ENCODE results near the gene SUPT20HL1. TPM values are rescaled to one million over a fixed set of nuclear protein-coding genes. Genes with fewer than 3 reads are reported as not detected.

The SUPT20HL1 gene
- total and polyA plus RNA-seq, 10 of the 15 experiments (the other 5 are each of a cell fraction or from before 2014, with no cell fraction given) = not detected

GRCh38 chrX:24395775-24396174 lies 35.3 kb downstream of the SUPT20HL1 start (continued):
- TF ChIP-seq SRF (IDR thresholded peaks at IDR 0.05; ENCODE audit: low read depth in 2 of 2, low read length in 2 of 2) (no peak), PKNOX1 (IDR thresholded peaks at IDR 0.05) (no peak), ASH2L (IDR thresholded peaks at IDR 0.05; ENCODE audit: borderline replicate concordance, low read depth) (no peak), CBX5 (IDR thresholded peaks at IDR 0.05; ENCODE audit: low read depth) (no peak), FOS (IDR thresholded peaks at IDR 0.05; ENCODE audit: borderline replicate concordance, extremely low read depth, insufficient read length) (no peak), MYB (IDR thresholded peaks at IDR 0.05; ENCODE audit: borderline replicate concordance, low read depth, low read length) (no peak), TCF3 (IDR thresholded peaks at IDR 0.05; ENCODE audit: borderline replicate concordance, insufficient read depth, low read depth, low read length) (no peak)

GRCh38 chrX:24396236-24396930 lies 35.9 kb downstream of the SUPT20HL1 start:
- DNase-seq (ENCODE audit: low read depth, low spot score) (no peak), ATAC-seq (no peak), FAIRE-seq (no peak)
- Histone ChIP-seq H3K27me3 (replicated peaks in 1 of 2; ENCODE audit: control insufficient read depth in 2 of 2, insufficient read depth in 2 of 2, low read length in 1 of 2) (no peaks in the 10 kb centered on the region), H2AFZ (ENCODE audit: control insufficient read depth, low read depth, low read length) (no peak overlapping the region), H3K9me3 (replicated peaks; ENCODE audit: control insufficient read depth, insufficient read depth, low read length) (no peaks in the 10 kb centered on the region), H3K4me1 (ENCODE audit: control insufficient read depth, insufficient read depth, low read length) (no peaks in the 10 kb centered on the region), H3K27ac (ENCODE audit: control insufficient read depth, insufficient read depth) (no peak overlapping the region), H3K9ac (ENCODE audit: control insufficient read depth, insufficient read depth, low read length) (no peak overlapping the region), H3K4me3 (no peak overlapping the region), H3K79me2 (ENCODE audit: control insufficient read depth, insufficient read depth, low read length) (no peaks in the 10 kb centered on the region), H4K20me1 (ENCODE audit: control insufficient read depth, insufficient read depth) (no peaks in the 10 kb centered on the region), H3K36me3 (ENCODE audit: control insufficient read depth in 2 of 2, insufficient read depth in 2 of 2, low read length in 1 of 2) (no peaks in the 10 kb centered on the region), H3K4me2 (ENCODE audit: control insufficient read depth, insufficient read depth) (no peak overlapping the region)
- ChIA-PET POLR2A (interaction anchor here (0.6 to 1.9 kb wide), 2 partner anchors 102 to 116 kb away, joined by 3 to 10 read pairs; no protein-coding TSS in a partner anchor), RAD21 (ENCODE audit: unreplicated experiment) (interaction anchor here (0.6 to 4.7 kb wide), 18 partner anchors 9 to 761 kb away, joined by 3 to 59 read pairs (median 4); partner anchors contain the start of gene PDK3), SMC1A (ENCODE audit: uncharacterized antibody, unreplicated experiment) (interaction anchor here (0.6 to 5.4 kb wide), 32 partner anchors 9 to 748 kb away, joined by 3 to 92 read pairs (median 4); partner anchors contain the start of gene PDK3), CTCF (interaction anchor here (0.6 to 7.5 kb wide), 36 partner anchors 8 to 938 kb away, joined by 3 to 147 read pairs (median 4); no protein-coding TSS in a partner anchor)
- 27% methylated on average over 5 of the region's 5 CpGs for WGBS (ENCODE audit: insufficient coverage, insufficient replicate concordance, low lambda C conversion rate, missing lambda C conversion rate)
- no TSS peak for BruUV-seq (replicated peaks)
- no peak for TF ChIP-seq ZNF24 (IDR thresholded peaks at IDR 0.05)
- no peak for TF ChIP-seq GABPA (IDR thresholded peaks at IDR 0.05; ENCODE audit: low read depth)
- no peak for TF ChIP-seq KLF5 (IDR thresholded peaks at IDR 0.05; ENCODE audit: partially characterized antibody)
- no peak for TF ChIP-seq EED (IDR thresholded peaks at IDR 0.05; ENCODE audit: low read depth)
- TF ChIP-seq SUZ12 (IDR thresholded peaks at IDR 0.05; ENCODE audit: unreplicated experiment) = no peak
- TF ChIP-seq SMAD5 (IDR thresholded peaks at IDR 0.05; ENCODE audit: low read depth) = no peak
- TF ChIP-seq RELA (IDR thresholded peaks at IDR 0.05; ENCODE audit: borderline replicate concordance, partially characterized antibody) = no peak
- no peak for TF ChIP-seq ETV6 (conservative IDR thresholded peaks at IDR 0.05 in 1 of 2, IDR thresholded peaks at IDR 0.05 in 1 of 2; ENCODE audit: borderline replicate concordance in 1 of 2, low read depth in 1 of 2)
- no peak for TF ChIP-seq SREBF1 (IDR thresholded peaks at IDR 0.05; ENCODE audit: low read length)
- TF ChIP-seq JUNB (IDR thresholded peaks at IDR 0.05) = no peak
- TF ChIP-seq, protein P1, sequence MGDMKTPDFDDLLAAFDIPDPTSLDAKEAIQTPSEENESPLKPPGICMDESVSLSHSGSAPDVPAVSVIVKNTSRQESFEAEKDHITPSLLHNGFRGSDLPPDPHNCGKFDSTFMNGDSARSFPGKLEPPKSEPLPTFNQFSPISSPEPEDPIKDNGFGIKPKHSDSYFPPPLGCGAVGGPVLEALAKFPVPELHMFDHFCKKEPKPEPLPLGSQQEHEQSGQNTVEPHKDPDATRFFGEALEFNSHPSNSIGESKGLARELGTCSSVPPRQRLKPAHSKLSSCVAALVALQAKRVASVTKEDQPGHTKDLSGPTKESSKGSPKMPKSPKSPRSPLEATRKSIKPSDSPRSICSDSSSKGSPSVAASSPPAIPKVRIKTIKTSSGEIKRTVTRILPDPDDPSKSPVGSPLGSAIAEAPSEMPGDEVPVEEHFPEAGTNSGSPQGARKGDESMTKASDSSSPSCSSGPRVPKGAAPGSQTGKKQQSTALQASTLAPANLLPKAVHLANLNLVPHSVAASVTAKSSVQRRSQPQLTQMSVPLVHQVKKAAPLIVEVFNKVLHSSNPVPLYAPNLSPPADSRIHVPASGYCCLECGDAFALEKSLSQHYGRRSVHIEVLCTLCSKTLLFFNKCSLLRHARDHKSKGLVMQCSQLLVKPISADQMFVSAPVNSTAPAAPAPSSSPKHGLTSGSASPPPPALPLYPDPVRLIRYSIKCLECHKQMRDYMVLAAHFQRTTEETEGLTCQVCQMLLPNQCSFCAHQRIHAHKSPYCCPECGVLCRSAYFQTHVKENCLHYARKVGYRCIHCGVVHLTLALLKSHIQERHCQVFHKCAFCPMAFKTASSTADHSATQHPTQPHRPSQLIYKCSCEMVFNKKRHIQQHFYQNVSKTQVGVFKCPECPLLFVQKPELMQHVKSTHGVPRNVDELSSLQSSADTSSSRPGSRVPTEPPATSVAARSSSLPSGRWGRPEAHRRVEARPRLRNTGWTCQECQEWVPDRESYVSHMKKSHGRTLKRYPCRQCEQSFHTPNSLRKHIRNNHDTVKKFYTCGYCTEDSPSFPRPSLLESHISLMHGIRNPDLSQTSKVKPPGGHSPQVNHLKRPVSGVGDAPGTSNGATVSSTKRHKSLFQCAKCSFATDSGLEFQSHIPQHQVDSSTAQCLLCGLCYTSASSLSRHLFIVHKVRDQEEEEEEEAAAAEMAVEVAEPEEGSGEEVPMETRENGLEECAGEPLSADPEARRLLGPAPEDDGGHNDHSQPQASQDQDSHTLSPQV (IDR thresholded peaks at IDR 0.05) = no peak
- no peak for TF ChIP-seq NR2F1 (conservative IDR thresholded peaks at IDR 0.05)
- in situ Hi-C loops (cut with MboI) = no loop called here
- intact Hi-C loops (cut with micrococcal nuclease; ENCODE audit: unreplicated experiment) = no loop called here
